BE2C (cell line): ENCODE data around the gene SAP30L.
A peak's percentile ranks its signal among the peaks of the same experiment; 100 is the strongest.

Experiments used
- DNase-seq: peaks from one replicate; pipeline ENCODE4 v3.0.0-alpha.2; 2020
- H3K27me3 ChIP-seq: fragments of 250-450 bp; sonication (Bioruptor Pico); 2 replicates; pipeline ENCODE4 v1.5.1; 2020; ENCODE audit warnings: mild to moderate bottlenecking
- H3K36me3 ChIP-seq: fragments of 250-450 bp; sonication (Bioruptor Pico); 2 replicates; pipeline ENCODE4 v1.5.1; 2020; ENCODE audit warnings: mild to moderate bottlenecking
- H3K4me1 ChIP-seq: fragments of 250-450 bp; sonication (Bioruptor Pico); 2 replicates; pipeline ENCODE4 v1.5.1; 2020
- H3K4me3 ChIP-seq: 2 replicates; pipeline ENCODE4 v1.5.1; 2011; ENCODE audit warnings: low read depth, low read length
- H3K9me3 ChIP-seq: fragments of 250-450 bp; sonication (Bioruptor Pico); 2 replicates; pipeline ENCODE4 v1.5.1; 2020
- CTCF ChIP-seq: IDR thresholded peaks from 2 replicates; pipeline ENCODE4 v1.5.1; 2012; ENCODE audit warnings: mild to moderate bottlenecking, low read depth, low read length

SAP30L gene

GRCh38 chr5:154474396-154475334 lies 28.9 kb downstream of the SAP30L start:
- peaks cover 30% of the 10 kb centered on the region for H3K4me1 ChIP-seq
- TF ChIP-seq CTCF, result no peak; the same call in 1 of the 2 replicates
- H3K27me3 ChIP-seq, result no peaks in the 10 kb centered on the region
- DNase-seq, result no peak
- peak overlapping the region; percentile 97 for H3K4me3 ChIP-seq
- no peaks in the 10 kb centered on the region for H3K9me3 ChIP-seq
- peaks cover 64% of the 10 kb centered on the region for H3K36me3 ChIP-seq

GRCh38 chr5:154475591-154476353 lies 30.0 kb downstream of the SAP30L start:
- H3K36me3 ChIP-seq, result peaks cover 64% of the 10 kb centered on the region
- DNase-seq, result no peak
- H3K9me3 ChIP-seq, result no peaks in the 10 kb centered on the region
- peaks cover 20% of the 10 kb centered on the region for H3K4me1 ChIP-seq
- peak overlapping the region; percentile 97 for H3K4me3 ChIP-seq
- no peak for TF ChIP-seq CTCF
- no peaks in the 10 kb centered on the region for H3K27me3 ChIP-seq

GRCh38 chr5:154476354-154477205 lies 30.8 kb downstream of the SAP30L start:
- no peaks in the 10 kb centered on the region for H3K27me3 ChIP-seq
- no peak for DNase-seq
- peak overlapping the region; percentile 97 for H3K4me3 ChIP-seq
- H3K36me3 ChIP-seq, result peaks cover 64% of the 10 kb centered on the region
- no peak for TF ChIP-seq CTCF
- peaks cover 12% of the 10 kb centered on the region for H3K4me1 ChIP-seq
- H3K9me3 ChIP-seq, result no peaks in the 10 kb centered on the region

GRCh38 chr5:154477382-154478223 lies 31.8 kb downstream of the SAP30L start:
- H3K9me3 ChIP-seq, result no peaks in the 10 kb centered on the region
- TF ChIP-seq CTCF, result no peak
- no peaks in the 10 kb centered on the region for H3K27me3 ChIP-seq
- peaks cover 54% of the 10 kb centered on the region for H3K36me3 ChIP-seq
- peak overlapping the region; percentile 97 for H3K4me3 ChIP-seq
- peaks cover 2% of the 10 kb centered on the region for H3K4me1 ChIP-seq
- peak; percentile 35 for DNase-seq

- Histone ChIP-seq H3K36me3 (peaks cover 48% of the 10 kb centered on the region), H3K4me3 (peak within 1 kb of the TSS; percentile 97), H3K27me3 (no peaks in the 10 kb centered on the region), H3K9me3 (no peaks in the 10 kb centered on the region), H3K4me1 (peaks cover 3% of the 10 kb centered on the region)
- peak; percentile 98 for DNase-seq
- TF ChIP-seq CTCF, result no peak
Measured at GRCh38 chr5:154478224-154478565, 32.4 kb downstream of the SAP30L start, which contains the start of gene HAND1. Gene HAND1, minus strand, starts transcription at chr5:154478227. Its CDS starts 219 bp downstream, at chr5:154478008.
